Measurements from ENCODE around the gene LYPD5. TPM values are rescaled to one million over a fixed set of nuclear protein-coding genes. Genes with fewer than 3 reads are reported as not detected.

The LYPD5 gene
- total RNA-seq, 1 donor from 2014 or later = not detected

DNA sequence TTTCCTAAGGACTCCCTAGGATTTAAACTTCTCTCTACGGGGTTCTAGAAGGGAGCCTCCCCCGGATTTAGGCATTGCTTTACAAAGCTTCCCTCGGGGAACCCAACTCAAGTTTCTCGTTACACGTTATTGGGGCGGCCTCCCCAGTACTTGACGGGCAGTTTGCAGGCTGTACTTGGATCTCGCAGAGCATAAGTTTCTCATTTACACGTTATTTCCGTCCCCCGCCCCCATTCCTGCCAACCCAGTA lies 48.1 kb downstream of the LYPD5 start:
- DNase-seq (ENCODE audit: low spot score) = no peak
- Mint-ChIP-seq H3K36me3 (ENCODE audit: low read depth) (peaks cover 43% of the 10 kb centered on the region), H3K4me3 (peak overlapping the region; percentile 98), H3K9me3 (no peaks in the 10 kb centered on the region), H3K4me1 (ENCODE audit: low read depth) (peaks cover 57% of the 10 kb centered on the region), H3K27me3 (ENCODE audit: insufficient read depth) (peaks cover 2% of the 10 kb centered on the region), H3K27ac (peak overlapping the region; percentile 100)
- intact Hi-C loops (cut with micrococcal nuclease) = loop anchor here (1.0 to 2.0 kb wide), 11 partner anchors 9 to 993 kb away; partner anchors contain the start of genes IRGQ, ZNF283, ZNF428 and ZNF575

DNA sequence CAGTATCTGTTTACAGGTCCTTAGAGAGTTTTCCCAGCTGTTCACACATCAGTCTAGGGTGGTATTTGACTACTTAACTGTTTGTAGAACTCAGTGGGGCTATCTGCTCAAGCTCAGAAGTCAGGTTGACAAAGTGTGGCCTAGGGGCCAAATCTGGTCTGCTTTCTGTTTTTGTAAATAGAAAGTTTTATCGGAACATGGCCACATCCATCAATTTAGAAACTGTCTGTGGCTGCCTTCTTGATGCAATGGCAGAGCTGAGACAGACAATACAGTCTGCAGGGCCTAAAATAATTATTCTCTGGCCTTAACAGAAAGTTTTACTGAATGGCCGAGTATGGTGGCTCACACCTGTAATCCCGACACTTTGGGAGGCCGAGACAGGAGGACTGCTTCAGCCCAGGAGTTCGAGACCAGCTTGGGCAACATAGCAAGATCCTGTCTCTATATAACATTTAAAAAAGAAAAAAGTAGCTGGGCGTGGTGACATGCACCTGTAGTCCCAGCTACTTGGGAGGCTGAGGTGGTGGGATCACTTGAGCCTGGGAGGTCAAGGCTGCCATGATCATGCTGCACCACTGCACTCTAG lies 49.9 kb downstream of the LYPD5 start:
- peak overlapping the region; percentile 2 for H3K4me3 Mint-ChIP-seq
- intact Hi-C loops (cut with micrococcal nuclease) = no loop called here
- peaks cover 51% of the 10 kb centered on the region for H3K36me3 Mint-ChIP-seq (ENCODE audit: low read depth)
- H3K4me1 Mint-ChIP-seq (ENCODE audit: low read depth) = peaks cover 56% of the 10 kb centered on the region
- H3K27ac Mint-ChIP-seq = peak overlapping the region; percentile 65
- H3K9me3 Mint-ChIP-seq = no peaks in the 10 kb centered on the region
- H3K27me3 Mint-ChIP-seq (ENCODE audit: insufficient read depth) = peaks cover 2% of the 10 kb centered on the region
- DNase-seq (ENCODE audit: low spot score) = no peak

GRCh38 chr19:43751466-43752220 lies 50.6 kb downstream of the LYPD5 start:
- no peak for DNase-seq (ENCODE audit: low spot score)
- peaks cover 2% of the 10 kb centered on the region for H3K27me3 Mint-ChIP-seq (ENCODE audit: insufficient read depth)
- H3K4me1 Mint-ChIP-seq (ENCODE audit: low read depth) = peaks cover 49% of the 10 kb centered on the region
- intact Hi-C loops (cut with micrococcal nuclease) = no loop called here
- H3K27ac Mint-ChIP-seq = peak overlapping the region; percentile 65
- H3K9me3 Mint-ChIP-seq = no peaks in the 10 kb centered on the region
- peak overlapping the region; percentile 2 for H3K4me3 Mint-ChIP-seq
- peaks cover 54% of the 10 kb centered on the region for H3K36me3 Mint-ChIP-seq (ENCODE audit: low read depth)

- intact Hi-C loops (cut with micrococcal nuclease) = no loop called here
- Mint-ChIP-seq H3K27ac (no peak overlapping the region), H3K27me3 (ENCODE audit: insufficient read depth) (peaks cover 2% of the 10 kb centered on the region), H3K36me3 (ENCODE audit: low read depth) (peaks cover 54% of the 10 kb centered on the region), H3K9me3 (no peaks in the 10 kb centered on the region), H3K4me3 (no peak overlapping the region), H3K4me1 (ENCODE audit: low read depth) (peaks cover 48% of the 10 kb centered on the region)
- DNase-seq (ENCODE audit: low spot score) = no peak
Measured at GRCh38 chr19:43749898-43750297, 52.3 kb downstream of the LYPD5 start.

GRCh38 chr19:43749152-43749551 lies 53.1 kb downstream of the LYPD5 start:
- no peak for DNase-seq (ENCODE audit: low spot score)
- intact Hi-C loops (cut with micrococcal nuclease) = no loop called here
- Mint-ChIP-seq H3K4me3 (no peak overlapping the region), H3K9me3 (no peaks in the 10 kb centered on the region), H3K36me3 (ENCODE audit: low read depth) (peaks cover 59% of the 10 kb centered on the region), H3K27ac (peak overlapping the region; percentile 19), H3K4me1 (ENCODE audit: low read depth) (peaks cover 51% of the 10 kb centered on the region), H3K27me3 (ENCODE audit: insufficient read depth) (no peaks in the 10 kb centered on the region)

- intact Hi-C loops (cut with micrococcal nuclease) = no loop called here
- Mint-ChIP-seq H3K27me3 (ENCODE audit: insufficient read depth) (no peaks in the 10 kb centered on the region), H3K36me3 (ENCODE audit: low read depth) (peaks cover 63% of the 10 kb centered on the region), H3K9me3 (no peaks in the 10 kb centered on the region), H3K4me1 (ENCODE audit: low read depth) (peaks cover 55% of the 10 kb centered on the region), H3K27ac (peak overlapping the region; percentile 31), H3K4me3 (no peak overlapping the region)
- DNase-seq (ENCODE audit: low spot score) = no peak
Measured at GRCh38 chr19:43748685-43749084, 53.6 kb downstream of the LYPD5 start.

DNA sequence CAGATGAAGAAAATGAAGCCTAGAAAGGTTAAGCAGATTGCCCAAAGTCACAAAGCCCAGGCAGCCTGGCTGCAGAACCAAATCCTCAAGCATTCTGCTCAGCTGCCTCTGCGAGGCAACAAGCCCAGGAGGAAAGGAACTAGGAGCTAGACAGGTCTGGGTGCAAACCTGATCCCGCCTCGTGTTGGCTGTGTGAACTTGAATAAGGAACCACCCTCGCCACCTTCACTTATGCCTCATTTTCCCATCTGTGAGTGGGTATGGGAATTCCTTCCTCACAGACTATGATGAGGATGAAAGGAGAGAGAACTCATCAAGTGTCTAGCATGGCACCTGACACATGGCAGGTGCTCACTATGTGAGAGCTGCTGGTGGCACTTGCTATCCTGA lies 54.0 kb downstream of the LYPD5 start:
- DNase-seq (ENCODE audit: low spot score) = no peak
- Mint-ChIP-seq H3K36me3 (ENCODE audit: low read depth) (peaks cover 65% of the 10 kb centered on the region), H3K4me1 (ENCODE audit: low read depth) (peaks cover 52% of the 10 kb centered on the region), H3K9me3 (no peaks in the 10 kb centered on the region), H3K27me3 (ENCODE audit: insufficient read depth) (no peaks in the 10 kb centered on the region), H3K27ac (peak overlapping the region; percentile 26), H3K4me3 (no peak overlapping the region)
- intact Hi-C loops (cut with micrococcal nuclease) = no loop called here

GRCh38 chr19:43747557-43748204 lies 54.6 kb downstream of the LYPD5 start:
- Mint-ChIP-seq H3K4me3 (no peak overlapping the region), H3K4me1 (ENCODE audit: low read depth) (peaks cover 47% of the 10 kb centered on the region), H3K27me3 (ENCODE audit: insufficient read depth) (no peaks in the 10 kb centered on the region), H3K27ac (peak overlapping the region; percentile 26), H3K36me3 (ENCODE audit: low read depth) (peaks cover 65% of the 10 kb centered on the region), H3K9me3 (no peaks in the 10 kb centered on the region)
- DNase-seq (ENCODE audit: low spot score) = no peak
- intact Hi-C loops (cut with micrococcal nuclease) = no loop called here

Other genes starting within 250 kb of the LYPD5 start
- gene XRCC1, start 226.9 kb downstream of the LYPD5 start, total RNA-seq = 27.4 and 28.7 TPM in 2 replicates
- 4.9 and 5.7 TPM in 2 replicates for gene PINLYP, start 226.6 kb downstream of the LYPD5 start, total RNA-seq
- 33.5 and 34.9 TPM in 2 replicates for gene IRGQ, start 206.3 kb downstream of the LYPD5 start, total RNA-seq
- gene ZNF576, start 205.9 kb downstream of the LYPD5 start, total RNA-seq = 17.3 and 18.6 TPM in 2 replicates
- 0.10 and 0.13 TPM in 2 replicates for gene SRRM5, start 190.4 kb downstream of the LYPD5 start, total RNA-seq
- 17.9 and 20.3 TPM in 2 replicates for gene ZNF428, start 182.8 kb downstream of the LYPD5 start, total RNA-seq
- 0.32 and 0.39 TPM in 2 replicates for gene CADM4, start 162.6 kb downstream of the LYPD5 start, total RNA-seq
- gene PLAUR, start 132.3 kb downstream of the LYPD5 start, total RNA-seq = 10.9 and 12.1 TPM in 2 replicates
- gene IRGC, start 86.4 kb downstream of the LYPD5 start, total RNA-seq = not detected in 2 replicates
- 86.6 and 89.2 TPM in 2 replicates for gene SMG9, start 47.5 kb downstream of the LYPD5 start, total RNA-seq
- 183 and 185 TPM in 2 replicates for gene KCNN4, start 21.5 kb downstream of the LYPD5 start, total RNA-seq
- 4.0 and 4.8 TPM in 2 replicates for gene ZNF283, start 24.9 kb upstream of the LYPD5 start, total RNA-seq
- gene ZNF404, start 81.5 kb upstream of the LYPD5 start, total RNA-seq = 0.59 and 0.60 TPM in 2 replicates
- 11.5 and 13.1 TPM in 2 replicates for gene ZNF45, start 132.8 kb upstream of the LYPD5 start, total RNA-seq
- 0.56 and 0.75 TPM in 2 replicates for gene ZNF221, start 148.8 kb upstream of the LYPD5 start, total RNA-seq
- gene ZNF155, start 181.7 kb upstream of the LYPD5 start, total RNA-seq = 5.2 and 6.5 TPM in 2 replicates
- 4.0 and 4.3 TPM in 2 replicates for gene ZNF230, start 200.5 kb upstream of the LYPD5 start, total RNA-seq
- gene ZNF222, start 222.9 kb upstream of the LYPD5 start, total RNA-seq = 1.2 and 1.5 TPM in 2 replicates
- 0.18 TPM in 1 of 2 replicates, not detected in the other for gene ZNF223, start 249.6 kb upstream of the LYPD5 start, total RNA-seq

Data from activated T-helper 1 cell treated with anti-CD3 and anti-CD28 coated beads, Interleukin-12 subunit alpha, Interleukin-12 subunit beta, Interleukin-2, Interleukin-4 antibody, amounts not matched to agents 30 ng/mL and 10 ng/mL and 1 ng/mL, durations not matched to agents 14 hours and 24 hours and 36 hours (primary cell).